Mammary epithelial cell (primary cell): Measurements from ENCODE around the gene NAPSA.

Experiments
- CTCF ChIP-seq, 2 donors: IDR thresholded peaks in 1 of 2; conservative IDR thresholded peaks in 1 of 2; 2 replicates each; pipeline ENCODE4 v1.5.1; 2011 to 2012; ENCODE audit warnings: inconsistent platforms in 2 of 2, low read length in 2 of 2, mild to moderate bottlenecking in 2 of 2, control low read depth in 1 of 2, low read depth in 1 of 2; ENCODE audit not compliant: insufficient read depth in 1 of 2; ENCODE audit errors: extremely low read depth in 1 of 2
- EZH2 ChIP-seq: IDR thresholded peaks from 2 replicates; pipeline ENCODE4 v1.6.1; 2012; ENCODE audit warnings: low read length, inconsistent platforms, borderline replicate concordance

DNA sequence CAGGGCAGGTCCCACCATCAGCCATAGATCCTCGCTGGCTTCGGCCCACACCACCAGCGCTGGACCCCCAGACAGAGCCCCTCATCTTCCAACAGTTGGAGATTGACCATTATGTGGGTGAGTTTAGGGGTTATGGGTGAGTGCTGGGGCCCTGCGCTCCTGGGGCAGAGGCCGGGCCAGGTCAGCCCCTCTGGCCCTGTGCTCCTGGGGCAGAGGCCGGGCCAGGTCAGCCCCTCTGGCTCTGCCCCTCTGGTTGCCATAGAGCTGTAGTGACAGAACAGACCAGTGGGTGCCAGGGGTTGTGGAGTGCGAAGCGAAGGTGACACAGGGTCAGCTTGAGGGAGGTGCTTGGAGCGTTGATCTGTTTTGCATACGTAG, 33.9 kb upstream of the NAPSA start:
- no peak for TF ChIP-seq CTCF (conservative IDR thresholded peaks at IDR 0.05 in 1 of 2, IDR thresholded peaks at IDR 0.05 in 1 of 2; ENCODE audit: extremely low read depth in 1 of 2, insufficient read depth in 1 of 2, low read depth in 1 of 2, low read length in 2 of 2)
- no peak for TF ChIP-seq EZH2
